H1 (cell line): ENCODE measurements around the gene IL1RL1.

ENCODE experiments used
- CTCF ChIP-seq, 3 experiments: IDR thresholded peaks; 1 replicate in 2 of 3; 2 replicates in 1 of 3; pipeline versions ENCODE4 v1.5.1 to v1.6.1; 2011; ENCODE audit warnings: low read length in 3 of 3, mild to moderate bottlenecking in 3 of 3, inconsistent platforms in 2 of 3, low read depth in 1 of 3, moderate library complexity in 1 of 3; ENCODE audit not compliant: insufficient read depth in 1 of 3; ENCODE audit errors: control extremely low read depth in 1 of 3
- EZH2 ChIP-seq: fragments of 200-600 bp; sonication (generic); IDR thresholded peaks from 2 replicates; pipeline ENCODE4 v1.7.1; 2012; ENCODE audit warnings: low read depth, mild to moderate bottlenecking, moderate library complexity, low read length, inconsistent platforms; ENCODE audit not compliant: severe bottlenecking
- GABPA ChIP-seq: IDR thresholded peaks from 2 replicates; pipeline ENCODE4 v1.6.1; 2011; ENCODE audit warnings: mild to moderate bottlenecking, low read length, moderate library complexity, borderline replicate concordance; ENCODE audit not compliant: insufficient read depth
- MAFK ChIP-seq: IDR thresholded peaks from 2 replicates; pipeline ENCODE4 v1.6.1; 2012; ENCODE audit warnings: low read depth, mild to moderate bottlenecking, improper control_type of control experiment, low read length
- POLR2A ChIP-seq, 2 experiments: IDR thresholded peaks; 1 replicate in 1 of 2; 2 replicates in 1 of 2; pipeline ENCODE4 v1.6.1; 2011; ENCODE audit warnings: low read depth in 2 of 2, low read length in 2 of 2, mild to moderate bottlenecking in 2 of 2; ENCODE audit errors: control extremely low read depth in 1 of 2
- RFX5 ChIP-seq: IDR thresholded peaks from 2 replicates; pipeline ENCODE4 v1.6.1; 2011; ENCODE audit warnings: low read depth, low read length, improper control_type of control experiment, borderline replicate concordance
- TAF1 ChIP-seq: IDR thresholded peaks from 2 replicates; pipeline ENCODE4 v1.6.1; 2011; ENCODE audit warnings: mild to moderate bottlenecking, low read depth, low read length
- TF ChIP-seq, protein P1 (sequence below): IDR thresholded peaks from 2 replicates; pipeline ENCODE4 v1.6.1; 2011; ENCODE audit warnings: low read depth, mild to moderate bottlenecking, low read length; ENCODE audit not compliant: insufficient read depth

- TF ChIP-seq CTCF (IDR thresholded peaks at IDR 0.05; ENCODE audit: control extremely low read depth in 1 of 3, insufficient read depth in 1 of 3, low read depth in 1 of 3, low read length in 3 of 3) (no peak), POLR2A (IDR thresholded peaks at IDR 0.05; ENCODE audit: control extremely low read depth in 1 of 2, low read depth in 2 of 2, low read length in 2 of 2) (no peak), MAFK (no peak), GABPA (no peak), EZH2 (no peak), RFX5 (no peak), TAF1 (no peak)
- TF ChIP-seq, protein P1, sequence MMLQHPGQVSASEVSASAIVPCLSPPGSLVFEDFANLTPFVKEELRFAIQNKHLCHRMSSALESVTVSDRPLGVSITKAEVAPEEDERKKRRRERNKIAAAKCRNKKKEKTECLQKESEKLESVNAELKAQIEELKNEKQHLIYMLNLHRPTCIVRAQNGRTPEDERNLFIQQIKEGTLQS: no peak
These were observed 5.2 kb upstream of the IL1RL1 start for GRCh38 chr2:102306125-102306524.
